Ascending aorta (tissue), 2 donors: ENCODE results near the gene C1orf21. TPM values are rescaled to one million over a fixed set of nuclear protein-coding genes. Genes with fewer than 3 reads are reported as not detected.

Experiments
- DNase-seq, 2 donors: peaks; one replicate each; pipeline ENCODE4 v3.0.0-alpha.2; 2019; ENCODE audit warnings: low spot score in 2 of 2
- H3K27ac ChIP-seq, 2 donors: fragments of 200-600 bp; sonication (generic); one replicate each; pipeline ENCODE4 v1.5.1; 2016 to 2017; ENCODE audit warnings: mild to moderate bottlenecking in 1 of 2
- H3K27me3 ChIP-seq: fragments of 200-600 bp; sonication (generic); one replicate; pipeline ENCODE4 v1.5.1; 2017
- H3K36me3 ChIP-seq, 2 donors: fragments of 200-600 bp; sonication (generic); one replicate each; pipeline ENCODE4 v1.5.1; 2016
- H3K4me1 ChIP-seq, 2 donors: fragments of 200-600 bp; sonication (generic); one replicate each; pipeline ENCODE4 v1.5.1; 2016 to 2017; ENCODE audit warnings: mild to moderate bottlenecking in 1 of 2
- H3K4me3 ChIP-seq, 2 donors: fragments of 200-600 bp; sonication (generic); one replicate each; pipeline ENCODE4 v1.5.1; 2016 to 2017; ENCODE audit warnings: mild to moderate bottlenecking in 1 of 2
- H3K9me3 ChIP-seq, 2 donors: fragments of 200-600 bp; sonication (generic); one replicate each; pipeline ENCODE4 v1.5.1; 2016
- CTCF ChIP-seq, 3 experiments: fragments of 200-600 bp in 2 of 3; fragments of 450-650 bp in 1 of 3; sonication (generic) in 2 of 3; IDR thresholded peaks; one replicate each; pipeline ENCODE4 v1.5.1; 2016 to 2019; ENCODE audit warnings: antibody characterized with exemption in 3 of 3, mild to moderate bottlenecking in 1 of 3, moderate library complexity in 1 of 3
- intact Hi-C: fragments of 100-400 bp; cut with DNase I; formaldehyde crosslinking; loops from one replicate; pipeline ENCODE4 v1.15.1; 2023
- total RNA-seq: library from RNA; depleted of rRNA; stranded (reverse); fragments of >200 nt; gene quantifications from one replicate; pipeline ENCODE4 v1.1.0, GENCODE V29; 2016

Gene C1orf21
- total RNA-seq, 1 donor from 2014 or later = 21.8 TPM

- no peaks in the 10 kb centered on the region for H3K27me3 ChIP-seq
- no peak overlapping the region for H3K4me3 ChIP-seq
- no peaks in the 10 kb centered on the region for H3K9me3 ChIP-seq
- H3K36me3 ChIP-seq = no peaks in the 10 kb centered on the region
- no peak for DNase-seq
- peaks cover 0 to 4% of the 10 kb centered on the region in 2 donors for H3K4me1 ChIP-seq
- intact Hi-C loops = no loop called here
- no peak for TF ChIP-seq CTCF (IDR thresholded peaks at IDR 0.05)
- no peak overlapping the region for H3K27ac ChIP-seq
These were observed 30.1 kb downstream of the C1orf21 start for GRCh38 chr1:184416946-184417345.

GRCh38 chr1:184417916-184418315, 31.1 kb downstream of the C1orf21 start:
- Histone ChIP-seq H3K9me3 (no peaks in the 10 kb centered on the region), H3K27me3 (no peaks in the 10 kb centered on the region), H3K36me3 (no peaks in the 10 kb centered on the region), H3K4me3 (no peak overlapping the region), H3K27ac (no peak overlapping the region), H3K4me1 (peaks cover 0 to 4% of the 10 kb centered on the region in 2 donors)
- intact Hi-C loops = no loop called here
- no peak for DNase-seq
- no peak for TF ChIP-seq CTCF (IDR thresholded peaks at IDR 0.05)

- Histone ChIP-seq H3K27me3 (no peaks in the 10 kb centered on the region), H3K27ac (no peak overlapping the region), H3K9me3 (no peaks in the 10 kb centered on the region), H3K4me1 (peaks cover 0 to 4% of the 10 kb centered on the region in 2 donors), H3K4me3 (no peak overlapping the region), H3K36me3 (no peaks in the 10 kb centered on the region)
- intact Hi-C loops = no loop called here
- DNase-seq = no peak
- TF ChIP-seq CTCF (IDR thresholded peaks at IDR 0.05) = no peak
These were observed 32.0 kb downstream of the C1orf21 start for GRCh38 chr1:184418652-184419349.

GRCh38 chr1:184419350-184420161, 32.7 kb downstream of the C1orf21 start:
- no peak for DNase-seq
- H3K4me3 ChIP-seq = no peak overlapping the region
- H3K27ac ChIP-seq = no peak overlapping the region
- H3K4me1 ChIP-seq = peaks cover 0 to 4% of the 10 kb centered on the region in 2 donors
- intact Hi-C loops = no loop called here
- H3K27me3 ChIP-seq = no peaks in the 10 kb centered on the region
- no peaks in the 10 kb centered on the region for H3K36me3 ChIP-seq
- no peak for TF ChIP-seq CTCF (IDR thresholded peaks at IDR 0.05)
- no peaks in the 10 kb centered on the region for H3K9me3 ChIP-seq

- no peak overlapping the region for H3K27ac ChIP-seq
- DNase-seq = no peak
- H3K36me3 ChIP-seq = no peaks in the 10 kb centered on the region
- H3K4me1 ChIP-seq = peaks cover 0 to 4% of the 10 kb centered on the region in 2 donors
- H3K4me3 ChIP-seq = no peak overlapping the region
- H3K27me3 ChIP-seq = no peaks in the 10 kb centered on the region
- no peak for TF ChIP-seq CTCF (IDR thresholded peaks at IDR 0.05)
- intact Hi-C loops = no loop called here
- H3K9me3 ChIP-seq = no peaks in the 10 kb centered on the region
These were observed 35.8 kb downstream of the C1orf21 start for GRCh38 chr1:184422490-184423233.
